ENCODE data around the gene TINAGL1.

TINAGL1 gene

DNA sequence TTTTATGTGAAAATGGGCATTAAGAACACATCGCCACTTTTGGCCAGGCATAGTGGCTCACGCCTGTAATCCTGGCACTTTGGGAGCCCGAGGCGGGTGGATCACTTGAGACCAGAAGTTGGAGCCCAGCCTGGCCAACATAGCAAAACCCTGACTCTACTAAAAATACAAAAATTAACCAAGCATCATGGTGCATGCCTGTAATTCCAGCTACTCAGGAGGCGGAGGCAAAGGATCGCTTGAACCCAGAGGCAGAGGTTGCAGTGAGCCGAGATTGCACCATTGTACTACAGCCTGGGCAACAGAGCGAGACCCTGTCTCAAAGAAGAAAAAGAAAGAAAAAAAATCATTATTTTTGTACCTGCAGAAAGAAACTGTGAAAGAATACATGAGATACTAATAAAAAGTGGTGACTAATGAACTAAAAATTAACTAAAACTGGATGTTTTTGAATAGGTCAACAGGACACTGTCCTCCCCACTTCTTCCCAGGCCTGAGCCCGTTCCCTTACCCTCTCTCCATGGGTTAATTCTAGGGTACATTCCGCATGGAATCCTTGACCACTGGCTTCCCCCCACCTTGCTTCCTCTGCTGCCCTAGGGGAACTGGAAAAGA lies 8.3 kb upstream of the TINAGL1 start:
- DNase-seq (ENCODE audit: low read depth in 1 of 2, low spot score in 1 of 2), result no peak

DNA sequence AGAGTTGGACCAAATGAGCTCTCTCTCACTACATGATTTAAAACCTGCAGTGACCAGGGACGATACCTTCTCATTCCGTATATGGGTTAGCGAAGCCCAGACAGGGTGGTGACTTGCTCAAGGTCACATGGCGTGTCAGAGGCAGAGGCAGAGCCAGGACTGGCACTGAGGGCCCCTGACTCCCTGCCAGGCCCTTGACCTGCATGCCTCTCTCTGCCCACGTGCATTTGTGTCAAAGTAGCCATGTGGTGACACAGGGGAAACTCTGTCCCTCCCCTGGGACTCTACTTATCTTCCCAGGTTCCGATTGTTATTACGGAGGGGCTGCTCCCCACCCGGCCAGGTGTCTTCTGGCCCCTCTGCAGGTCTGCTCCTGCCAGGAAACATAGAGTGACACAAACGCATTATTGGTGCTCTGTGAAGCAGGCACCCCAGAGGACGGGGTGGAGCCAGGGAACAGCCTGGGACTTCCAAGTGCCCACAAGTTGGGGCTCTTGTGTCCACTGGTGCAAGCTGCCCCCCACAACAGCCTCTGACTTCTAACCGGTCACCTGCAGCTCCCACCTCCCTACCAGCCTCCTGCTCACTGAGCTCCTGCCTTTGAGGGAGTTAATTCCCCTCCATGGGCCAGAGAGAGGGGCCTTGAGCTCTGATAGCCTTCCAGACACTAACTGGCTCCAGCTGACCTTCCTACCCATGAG lies 7.3 kb upstream of the TINAGL1 start:
- DNase-seq (ENCODE audit: low read depth in 1 of 2, low spot score in 1 of 2), result no peak

GRCh38 chr1:31569596-31570173 lies 6.6 kb upstream of the TINAGL1 start:
- DNase-seq (ENCODE audit: low read depth in 1 of 2, low spot score in 1 of 2), result no peak

- DNase-seq (ENCODE audit: low read depth in 1 of 2, low spot score in 1 of 2), result no peak
Measured at GRCh38 chr1:31570228-31570627, 6.1 kb upstream of the TINAGL1 start.

- DNase-seq (ENCODE audit: low read depth in 1 of 2, low spot score in 1 of 2), result no peak
Measured at GRCh38 chr1:31570906-31571305, 5.4 kb upstream of the TINAGL1 start.

DNA sequence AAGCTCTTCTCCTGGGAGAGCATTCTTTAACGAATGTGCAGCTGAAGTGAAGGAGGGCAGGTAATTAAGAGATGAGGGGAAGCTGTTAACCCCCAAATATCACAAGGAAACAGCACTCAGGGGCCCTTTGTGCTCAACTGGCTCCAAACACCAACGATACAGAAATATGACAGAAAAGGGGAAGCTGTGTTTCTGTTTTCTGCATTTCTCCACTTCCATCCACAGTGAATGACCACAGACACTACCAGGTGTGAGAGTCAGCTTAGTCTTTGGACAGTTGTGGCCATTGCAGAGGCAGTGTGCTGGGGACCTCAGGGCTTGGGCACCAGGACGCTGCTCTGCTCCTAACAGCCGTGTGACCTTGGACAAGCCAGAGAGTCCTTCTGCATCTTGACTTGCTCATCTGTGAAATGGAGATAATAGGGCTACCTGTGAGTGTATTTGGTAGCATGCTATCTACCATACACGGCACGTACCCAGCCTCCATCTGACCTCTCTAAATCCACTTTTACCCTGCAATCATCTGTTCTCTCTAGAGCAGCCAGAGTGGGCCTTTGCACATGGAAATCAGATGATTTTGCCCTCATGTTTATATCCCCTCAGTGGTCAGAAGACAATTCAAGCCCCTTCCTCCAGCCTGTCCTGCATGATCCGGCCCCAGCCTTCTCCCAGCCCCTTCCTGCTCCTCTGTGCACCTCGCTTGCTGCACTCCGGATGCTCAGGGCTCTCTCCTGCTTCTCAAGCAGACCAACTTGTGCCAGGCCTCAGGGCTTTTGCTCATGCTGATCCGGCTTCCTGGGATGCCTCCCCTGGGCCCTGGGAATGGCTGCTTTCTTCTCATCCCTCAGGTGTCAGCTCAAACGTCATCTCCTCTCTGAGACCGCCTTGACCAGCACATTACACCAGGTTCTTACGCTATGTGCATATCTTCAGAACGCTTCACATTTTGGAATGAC lies 4.7 kb upstream of the TINAGL1 start:
- no peak for DNase-seq (ENCODE audit: low read depth in 1 of 2, low spot score in 1 of 2)

DNA sequence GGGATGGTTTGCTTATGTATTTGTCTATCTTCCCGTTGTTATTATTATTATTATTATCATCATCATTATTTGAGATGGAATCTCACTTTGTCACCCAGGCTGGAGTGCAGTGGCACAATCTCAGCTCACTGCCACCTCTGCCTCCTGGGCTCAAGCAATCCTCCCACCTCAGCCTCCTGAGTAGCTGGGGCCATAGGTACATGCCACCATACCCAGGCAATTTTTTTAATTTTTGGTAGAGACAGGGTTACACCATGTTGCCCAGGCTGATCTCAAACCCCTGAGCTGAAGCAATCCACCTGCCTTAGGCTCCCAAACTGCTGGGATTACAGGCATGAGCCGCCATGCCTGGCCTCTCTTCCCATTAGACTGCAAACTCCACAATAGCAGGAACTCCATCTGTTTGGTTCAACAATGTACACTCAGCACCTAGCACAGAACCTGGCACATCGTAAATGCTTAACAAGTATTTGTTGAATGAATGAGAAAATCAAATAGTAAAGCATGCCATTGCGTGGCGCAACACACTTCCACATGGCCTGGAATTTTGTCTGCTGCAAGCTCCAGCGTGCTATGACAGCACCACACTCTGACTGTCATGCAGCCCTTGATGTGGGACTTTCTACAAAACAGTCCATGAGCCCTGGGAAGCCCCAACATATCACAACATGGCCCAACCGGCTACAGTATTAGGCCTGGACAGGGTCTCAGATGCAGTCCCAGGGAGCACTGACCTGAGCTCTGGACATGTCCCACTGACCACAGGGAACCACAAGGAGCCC lies 3.8 kb upstream of the TINAGL1 start:
- DNase-seq (ENCODE audit: low read depth in 1 of 2, low spot score in 1 of 2), result no peak

DNA sequence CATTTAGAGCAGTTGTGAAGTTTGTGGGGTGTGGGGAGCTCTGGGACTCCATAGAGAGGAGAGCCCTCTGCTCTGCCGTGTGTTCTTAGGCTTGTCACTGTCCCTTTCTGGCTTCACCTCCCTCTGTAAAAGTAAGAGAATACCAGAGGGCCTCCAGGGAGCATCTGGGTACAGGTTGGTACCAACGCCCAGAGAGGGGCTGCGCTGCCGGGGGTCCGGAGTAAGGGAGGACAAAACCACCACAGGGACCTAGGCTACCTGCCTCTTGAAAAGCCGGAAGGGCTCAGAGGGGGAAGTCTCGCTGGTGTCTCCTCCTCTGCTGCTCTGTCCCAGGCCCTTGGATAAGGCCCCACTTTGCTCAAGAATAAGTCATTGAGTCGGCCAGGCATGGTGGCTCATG lies 3.1 kb upstream of the TINAGL1 start:
- DNase-seq (ENCODE audit: low read depth in 1 of 2, low spot score in 1 of 2), result no peak

DNA sequence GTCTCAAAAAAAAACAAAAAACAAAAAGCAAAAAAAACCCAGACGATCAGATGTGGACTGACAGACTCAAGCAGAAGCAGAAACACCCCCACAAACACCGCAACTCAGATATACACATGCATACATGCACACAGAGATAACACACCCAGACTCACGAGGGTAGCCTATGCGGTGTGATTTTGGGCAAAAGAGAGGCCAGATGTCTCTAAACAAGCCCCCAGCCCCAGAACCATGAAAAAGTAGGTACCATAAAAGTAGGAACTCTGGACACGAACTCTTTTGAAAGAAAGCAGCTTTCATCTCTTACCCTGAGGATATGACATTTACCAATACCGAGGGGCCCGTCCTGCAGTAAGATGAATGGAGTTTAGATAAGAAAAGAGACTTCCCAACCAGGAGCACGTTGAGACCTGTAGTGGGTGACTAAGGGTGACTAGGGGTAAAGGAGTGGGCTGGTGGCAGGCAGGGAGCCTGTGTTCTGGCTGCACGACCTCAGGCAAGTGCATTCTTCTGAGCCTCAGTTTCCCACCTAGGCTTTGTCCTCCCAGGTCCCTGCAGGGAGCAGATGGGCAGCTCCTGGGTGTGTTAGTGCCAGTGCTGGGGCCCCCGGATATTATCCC lies 1.5 kb upstream of the TINAGL1 start:
- no peak for DNase-seq (ENCODE audit: low read depth in 1 of 2, low spot score in 1 of 2)

DNA sequence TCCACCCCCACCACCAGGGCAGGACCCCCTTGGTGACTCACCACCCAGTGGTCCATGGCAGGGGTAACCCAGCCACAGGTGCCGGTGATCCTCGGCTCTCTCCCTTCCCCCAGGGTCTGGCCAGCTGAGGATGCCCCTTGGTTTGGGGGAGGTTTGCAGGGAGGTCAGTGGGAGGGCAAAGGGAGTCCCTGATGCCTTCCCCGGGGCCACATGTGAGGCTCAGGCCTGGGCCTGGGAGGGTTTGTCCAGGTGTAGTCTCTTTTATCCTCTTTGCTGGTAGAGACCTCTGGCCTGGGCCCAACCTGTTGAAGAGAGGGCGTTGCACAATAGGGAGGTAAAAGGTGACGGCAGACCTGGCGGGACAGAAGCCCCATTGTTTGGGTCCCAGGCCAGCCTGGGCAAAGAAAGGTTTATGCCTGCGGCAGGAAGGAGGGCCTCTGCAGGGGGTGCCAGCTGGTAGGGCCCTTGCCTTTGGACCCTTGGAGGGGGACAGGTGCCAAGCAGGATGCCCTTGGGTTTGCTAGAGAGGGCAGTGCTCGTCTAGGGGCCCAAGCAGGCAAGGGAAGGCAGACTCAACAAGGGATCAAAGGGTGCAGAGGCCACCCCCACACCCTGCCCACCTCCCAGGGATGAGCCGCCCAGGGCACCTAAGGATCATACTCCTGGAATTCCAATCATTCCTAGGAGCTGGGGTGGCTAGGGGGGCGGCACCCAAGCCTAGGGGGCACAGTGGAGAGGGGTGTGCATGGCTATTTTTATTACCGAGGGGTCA lies 760 bp upstream of the TINAGL1 start:
- no peak for DNase-seq (ENCODE audit: low read depth in 1 of 2, low spot score in 1 of 2)

DNA sequence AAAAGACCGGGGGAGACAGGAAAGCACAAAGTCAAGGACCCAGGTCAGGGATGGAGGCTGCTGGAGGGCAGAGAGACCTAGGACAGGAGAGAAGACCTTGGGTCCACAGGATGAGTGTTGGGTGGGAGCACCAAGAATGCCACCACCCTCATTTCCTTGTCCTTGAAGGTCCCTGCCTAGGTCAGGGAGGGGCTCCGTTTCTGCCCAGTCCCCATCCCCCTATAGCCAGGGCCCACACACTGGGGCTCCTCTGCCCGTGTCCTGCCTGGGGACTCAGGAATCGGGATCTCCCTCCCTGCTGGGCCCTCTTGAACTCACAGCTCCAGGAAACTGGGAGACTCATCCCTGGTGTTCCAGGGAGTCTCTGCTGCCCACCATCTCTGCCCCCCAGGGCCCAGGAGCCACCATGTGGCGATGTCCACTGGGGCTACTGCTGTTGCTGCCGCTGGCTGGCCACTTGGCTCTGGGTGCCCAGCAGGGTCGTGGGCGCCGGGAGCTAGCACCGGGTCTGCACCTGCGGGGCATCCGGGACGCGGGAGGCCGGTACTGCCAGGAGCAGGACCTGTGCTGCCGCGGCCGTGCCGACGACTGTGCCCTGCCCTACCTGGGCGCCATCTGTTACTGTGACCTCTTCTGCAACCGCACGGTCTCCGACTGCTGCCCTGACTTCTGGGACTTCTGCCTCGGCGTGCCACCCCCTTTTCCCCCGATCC lies 584 bp downstream of the TINAGL1 start:
- no peak for DNase-seq (ENCODE audit: low read depth in 1 of 2, low spot score in 1 of 2)

DNA sequence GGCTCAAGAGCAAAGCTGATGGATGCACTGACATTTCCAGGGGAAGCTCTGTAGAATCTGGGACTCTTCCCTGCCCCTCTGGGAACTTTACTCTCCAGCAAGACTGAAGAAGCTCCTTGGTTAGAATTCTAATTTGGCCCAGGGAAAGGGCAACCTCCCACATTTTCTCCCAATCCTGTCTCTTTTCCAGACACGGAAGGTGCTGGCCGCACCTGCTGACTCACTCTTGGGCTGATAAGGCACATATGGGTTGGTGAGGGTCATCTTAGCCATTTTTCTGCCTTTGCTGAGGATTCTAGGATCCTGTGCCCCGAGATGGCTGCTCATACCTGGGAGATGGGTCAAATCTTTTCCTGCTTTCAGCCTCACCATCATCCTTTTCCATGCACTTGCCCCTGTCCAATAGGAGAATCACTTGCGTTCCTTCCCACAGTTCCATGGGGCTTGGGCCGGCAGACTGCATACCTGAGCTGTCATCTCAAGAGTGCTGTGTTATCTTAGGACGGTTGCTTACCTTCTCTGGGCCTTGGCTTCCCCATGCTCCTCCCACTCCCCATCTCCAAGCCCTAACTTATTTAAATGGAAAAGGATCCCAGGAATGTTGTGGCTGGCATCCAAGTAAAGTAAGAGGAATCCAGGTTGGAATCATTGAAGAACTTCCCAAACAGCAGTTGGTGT lies 1.3 kb downstream of the TINAGL1 start:
- DNase-seq (ENCODE audit: low read depth in 1 of 2, low spot score in 1 of 2), result no peak

GRCh38 chr1:31579374-31579773 lies 3.1 kb downstream of the TINAGL1 start:
- DNase-seq (ENCODE audit: low read depth in 1 of 2, low spot score in 1 of 2), result no peak

DNA sequence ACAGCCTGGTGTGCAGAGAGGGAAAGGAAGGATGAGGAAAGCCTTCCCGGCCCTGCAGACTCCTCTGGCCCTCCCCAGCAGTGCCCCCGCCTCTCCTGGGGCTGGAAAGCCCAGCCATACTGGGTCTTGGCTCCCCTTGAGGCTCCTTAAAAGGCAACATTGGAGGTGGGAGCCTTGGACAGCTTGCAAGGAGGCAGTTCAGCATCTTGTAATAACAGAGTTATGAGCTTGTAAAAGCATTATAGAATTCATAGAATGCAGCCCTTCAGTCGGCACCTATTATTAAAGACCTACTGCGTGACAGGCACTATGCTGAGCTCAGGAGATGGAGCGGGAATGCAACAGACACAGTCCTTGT lies 4.2 kb downstream of the TINAGL1 start:
- DNase-seq (ENCODE audit: low read depth in 1 of 2, low spot score in 1 of 2), result no peak

GRCh38 chr1:31580891-31581603 lies 4.7 kb downstream of the TINAGL1 start:
- DNase-seq (ENCODE audit: low read depth in 1 of 2, low spot score in 1 of 2), result no peak

- DNase-seq (ENCODE audit: low read depth in 1 of 2, low spot score in 1 of 2), result no peak
Measured at GRCh38 chr1:31581821-31582810, 5.8 kb downstream of the TINAGL1 start.

Data from stimulated activated CD4-positive, alpha-beta T cell treated with anti-CD3 and anti-CD28 coated beads, Interleukin-15, amount 100 ng/mL, for 1 hour (primary cell).